GM19351 (cell line): Measurements from ENCODE around the gene EMILIN1.
"Not testable (repeated sequence)": the region's sequence is repeated elsewhere in the genome, so short reads cannot be mapped to it uniquely, and the experiment has no call there.

ENCODE experiments used
- ATAC-seq: cut with Tn5 transposase; IDR thresholded peaks from one replicate; pipeline ENCODE4 v1.9.1; 2021; ENCODE audit warnings: mild to moderate bottlenecking, moderate library complexity; ENCODE audit not compliant: unreplicated experiment

EMILIN1 gene

DNA sequence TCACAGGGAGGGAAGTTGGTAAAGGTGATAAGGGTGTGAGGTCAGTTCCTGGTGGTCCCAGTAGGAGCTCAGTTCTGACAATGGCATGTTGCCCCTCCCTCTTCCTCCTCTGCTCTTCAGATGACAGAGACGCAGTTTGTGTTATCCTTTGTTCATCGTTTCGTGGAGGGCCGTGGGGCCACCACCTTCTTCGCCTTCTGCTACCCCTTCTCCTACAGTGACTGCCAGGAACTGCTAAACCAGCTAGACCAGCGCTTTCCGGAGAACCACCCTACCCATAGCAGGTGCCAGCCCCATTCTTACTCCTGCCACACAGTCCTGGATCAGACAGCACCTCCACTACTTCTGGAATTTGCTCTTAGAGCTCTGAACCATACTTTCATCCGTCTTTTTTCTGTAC lies 24.6 kb upstream of the EMILIN1 start:
- no peak for ATAC-seq

DNA sequence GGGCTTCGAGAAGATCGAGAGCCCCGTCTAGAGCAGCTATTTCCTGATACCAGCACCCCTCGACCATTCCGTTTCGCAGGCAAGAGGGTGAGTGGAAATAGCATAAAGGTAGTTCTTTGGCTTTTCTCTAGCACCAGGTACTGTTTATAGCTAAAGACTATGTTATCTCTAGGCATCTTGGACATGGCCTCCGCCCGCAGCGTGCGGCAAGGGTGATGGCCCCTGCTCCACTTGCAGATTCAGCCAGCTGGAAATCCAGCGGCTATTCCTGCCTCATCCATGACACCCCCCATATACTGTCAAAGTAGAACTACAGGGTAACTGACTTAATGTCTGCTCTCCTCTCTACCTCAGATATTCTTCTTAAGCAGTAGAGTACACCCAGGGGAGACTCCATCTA lies 23.7 kb upstream of the EMILIN1 start:
- ATAC-seq, result no peak

DNA sequence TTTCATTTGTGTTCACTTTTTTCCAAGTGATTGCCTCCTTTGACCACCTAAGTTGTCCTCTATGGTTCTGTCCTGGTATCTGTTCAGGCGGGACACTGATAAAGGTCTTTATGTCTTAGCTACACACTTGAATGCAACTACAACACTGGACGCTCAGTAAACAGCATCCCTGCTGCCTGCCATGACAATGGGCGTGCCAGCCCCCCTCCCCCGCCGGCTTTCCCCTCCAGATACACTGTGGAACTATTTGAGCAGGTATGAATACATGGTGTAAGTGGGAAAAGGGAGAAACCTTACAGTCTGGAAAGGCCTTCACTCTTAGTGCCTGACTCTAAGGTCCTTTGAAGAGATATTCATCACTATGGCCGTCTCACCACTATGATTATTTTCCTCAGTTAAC lies 21.2 kb upstream of the EMILIN1 start:
- no peak for ATAC-seq

GRCh38 chr2:27058210-27058609 lies 20.2 kb upstream of the EMILIN1 start:
- no peak for ATAC-seq

DNA sequence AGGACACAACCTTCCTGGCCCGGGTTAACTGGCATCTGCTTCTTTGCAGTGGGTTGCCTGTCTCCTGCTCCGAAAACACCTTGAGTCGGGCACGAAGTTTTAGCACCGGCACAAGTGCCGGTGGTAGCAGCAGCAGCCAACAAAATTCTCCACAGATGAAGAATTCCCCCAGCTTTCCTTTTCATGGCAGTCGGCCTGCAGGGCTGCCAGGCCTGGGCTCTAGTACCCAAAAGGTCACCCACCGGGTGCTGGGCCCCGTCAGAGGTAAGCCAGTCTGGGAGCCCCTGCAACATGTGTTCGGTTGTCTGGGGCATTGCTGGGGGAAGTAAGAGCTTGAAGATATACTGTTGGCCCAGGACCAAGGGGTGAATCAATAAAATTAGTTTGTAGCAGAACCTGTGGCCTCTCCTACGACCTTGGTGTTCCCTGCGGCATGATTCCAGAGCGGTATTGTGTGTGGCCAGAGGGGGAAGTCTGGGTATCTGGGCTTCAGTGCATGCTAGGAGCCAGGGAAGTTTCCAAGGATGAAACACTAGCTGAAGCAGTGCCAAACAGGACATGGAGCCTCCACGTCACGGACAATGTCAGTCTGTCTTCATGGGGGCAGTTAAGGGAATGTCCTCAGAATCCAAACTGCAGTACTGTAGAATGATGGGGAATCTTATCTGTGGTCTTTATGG lies 19.1 kb upstream of the EMILIN1 start:
- ATAC-seq, result no peak

GRCh38 chr2:27060323-27060722 lies 18.1 kb upstream of the EMILIN1 start:
- ATAC-seq, result no peak

DNA sequence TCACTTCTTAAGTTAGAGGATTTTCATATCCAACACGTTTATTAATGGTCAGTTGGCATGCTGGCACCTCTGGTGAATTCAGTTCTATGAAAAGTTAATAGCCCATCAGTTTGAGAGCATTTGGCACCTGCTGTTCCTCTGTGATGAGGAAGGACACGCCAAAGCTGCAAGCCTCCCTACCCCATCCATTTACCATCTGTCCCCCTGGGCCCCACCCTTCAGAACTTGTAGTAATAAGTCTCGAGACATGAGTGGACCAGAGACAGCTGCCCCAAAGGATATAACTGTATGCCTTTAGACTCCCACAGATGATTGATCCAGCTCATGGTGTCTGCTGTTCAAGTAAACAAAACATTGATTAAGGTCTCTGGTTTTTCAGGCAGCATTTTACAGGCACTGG lies 13.3 kb upstream of the EMILIN1 start:
- no peak for ATAC-seq

DNA sequence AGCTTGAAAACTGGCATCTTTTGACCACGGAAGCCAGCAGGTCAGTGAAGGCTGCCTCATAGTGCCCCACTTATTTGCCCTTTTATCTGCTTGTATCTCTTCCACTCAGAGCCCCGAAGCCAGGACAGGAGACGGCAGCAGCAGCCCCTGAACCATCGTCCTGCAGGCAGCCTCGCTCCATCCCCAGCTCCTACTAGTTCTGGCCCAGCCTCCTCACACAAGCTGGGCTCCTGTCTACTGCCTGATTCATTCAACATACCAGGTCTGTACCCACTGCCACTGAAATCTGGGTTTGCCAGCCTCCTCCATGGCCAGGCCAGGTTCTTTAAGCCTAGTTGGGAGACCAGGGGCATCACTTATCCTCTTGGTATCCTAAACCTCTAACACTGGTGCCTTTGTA lies 11.0 kb upstream of the EMILIN1 start:
- no peak for ATAC-seq

GRCh38 chr2:27069436-27069835 lies 9.0 kb upstream of the EMILIN1 start:
- no peak for ATAC-seq

GRCh38 chr2:27069961-27070618 lies 8.3 kb upstream of the EMILIN1 start:
- ATAC-seq, result no peak

GRCh38 chr2:27070653-27071276 lies 7.7 kb upstream of the EMILIN1 start:
- no peak for ATAC-seq

DNA sequence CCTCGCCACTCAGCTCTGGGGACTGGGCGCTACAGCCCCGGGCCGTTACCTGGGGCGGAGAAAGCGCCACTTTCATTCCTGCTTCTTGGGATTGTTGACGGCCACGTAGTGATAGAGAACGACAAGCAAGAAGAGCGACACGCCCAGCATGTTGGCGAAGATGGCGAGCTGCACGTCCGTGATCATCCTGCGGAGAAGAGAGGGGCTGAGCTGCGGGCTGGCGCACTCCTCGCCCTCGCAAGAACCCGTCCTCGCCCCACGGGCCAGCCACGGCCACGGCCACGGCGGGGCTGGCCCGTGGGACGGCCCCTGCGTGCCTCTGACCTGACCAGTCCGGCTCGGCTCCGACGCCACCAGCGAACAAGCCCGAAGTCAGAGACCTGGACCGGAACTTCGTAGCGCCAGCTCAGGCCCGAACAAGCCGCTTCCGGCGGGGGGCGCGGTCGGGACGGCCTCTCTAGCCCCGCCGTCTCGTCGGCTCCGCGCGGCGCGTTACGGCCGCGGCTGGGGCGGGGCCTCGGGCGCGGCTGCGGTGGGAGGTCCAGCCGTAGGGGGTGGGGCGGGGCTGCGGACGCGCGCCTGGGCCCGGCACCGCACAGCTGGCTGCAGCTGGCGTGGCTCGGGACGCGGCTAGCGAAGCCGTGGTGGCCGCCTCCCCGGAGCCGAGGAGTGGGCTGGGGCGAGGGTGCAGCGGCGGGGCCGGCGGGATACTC lies 7.0 kb upstream of the EMILIN1 start, which contains the start of gene OST4:
OST4 (minus strand) TSS at position 378 of the 713 bp plus-strand sequence.
- ATAC-seq, result peak; percentile 85

DNA sequence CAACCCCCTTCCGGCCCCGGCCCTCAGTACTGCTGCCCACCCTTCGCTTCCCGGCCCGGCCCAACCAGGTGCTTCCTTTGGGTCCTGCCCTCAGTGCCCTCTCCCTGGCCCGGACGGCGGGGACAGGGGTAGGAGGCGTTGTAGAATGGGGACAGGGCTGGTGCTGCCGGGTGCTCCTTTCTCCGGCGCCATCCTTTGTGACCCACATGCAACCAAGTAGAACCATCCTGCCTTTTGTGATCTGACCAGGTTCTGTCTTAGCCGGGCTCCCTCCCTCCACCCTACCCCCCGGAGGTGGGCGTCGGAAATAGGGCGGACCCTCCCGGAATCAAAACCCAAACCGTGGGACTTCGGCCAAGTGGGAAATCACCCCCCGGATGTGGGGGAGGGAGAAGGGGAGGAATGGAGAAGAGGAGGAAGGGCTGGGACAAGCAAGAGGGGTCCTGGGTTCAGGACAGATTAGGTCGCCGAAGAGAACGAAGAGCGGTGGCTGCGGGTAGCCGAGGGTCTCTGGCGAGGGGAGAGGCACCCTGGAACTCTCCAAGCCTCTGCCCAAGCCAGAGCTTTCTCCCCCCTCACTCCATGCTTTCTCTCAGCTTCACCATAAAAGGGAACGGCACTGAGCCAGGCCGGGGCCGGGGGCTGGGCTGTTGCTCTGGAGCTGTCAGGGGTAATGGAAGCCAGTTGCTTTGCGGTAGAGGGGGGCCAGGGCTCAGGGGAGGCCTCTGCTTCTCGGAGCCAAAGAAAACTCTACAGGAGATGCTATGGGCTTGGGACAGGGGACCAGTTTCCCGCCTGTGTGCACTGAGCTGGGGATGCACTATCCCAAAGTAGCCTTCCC lies 6.2 kb upstream of the EMILIN1 start:
- ATAC-seq, result no peak

DNA sequence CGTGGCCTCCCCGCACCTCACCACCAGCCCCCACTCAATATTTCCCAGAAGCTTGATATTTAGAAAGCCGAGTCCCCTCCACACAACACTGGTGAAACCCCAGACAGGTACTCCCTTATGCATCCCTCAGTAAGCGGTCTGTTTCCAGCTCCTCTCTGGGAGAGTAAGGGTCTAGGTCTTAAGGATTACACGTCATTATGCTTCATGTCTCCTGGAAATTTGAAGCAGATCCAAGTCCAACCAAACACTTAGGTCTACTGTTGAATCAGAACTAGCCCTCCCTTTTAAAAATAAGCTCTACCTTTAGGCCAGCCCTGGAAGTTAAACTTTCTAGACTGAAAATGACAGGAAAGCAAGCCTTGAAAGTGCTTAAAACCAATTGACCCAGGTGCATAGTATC lies 5.5 kb upstream of the EMILIN1 start:
- no peak for ATAC-seq

DNA sequence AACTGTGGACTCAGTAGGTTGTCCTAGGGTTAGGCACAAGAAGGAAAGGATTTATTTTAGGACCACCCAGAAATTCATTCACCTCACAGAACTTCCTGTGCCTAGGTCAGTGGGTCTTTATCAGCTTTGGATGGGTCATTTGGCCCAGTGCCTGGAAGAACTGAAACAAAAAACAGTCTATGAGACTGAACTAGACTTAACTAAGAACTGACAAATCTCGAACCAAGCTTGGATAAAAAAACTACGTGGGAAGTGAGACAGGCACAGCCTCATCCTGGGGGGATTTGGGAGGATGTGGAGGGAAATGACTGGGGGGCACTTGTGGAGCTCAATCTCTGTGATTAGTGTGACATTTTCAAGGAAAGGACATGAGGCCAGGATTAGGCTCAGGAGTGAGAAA lies 4.6 kb upstream of the EMILIN1 start:
- ATAC-seq, result no peak

DNA sequence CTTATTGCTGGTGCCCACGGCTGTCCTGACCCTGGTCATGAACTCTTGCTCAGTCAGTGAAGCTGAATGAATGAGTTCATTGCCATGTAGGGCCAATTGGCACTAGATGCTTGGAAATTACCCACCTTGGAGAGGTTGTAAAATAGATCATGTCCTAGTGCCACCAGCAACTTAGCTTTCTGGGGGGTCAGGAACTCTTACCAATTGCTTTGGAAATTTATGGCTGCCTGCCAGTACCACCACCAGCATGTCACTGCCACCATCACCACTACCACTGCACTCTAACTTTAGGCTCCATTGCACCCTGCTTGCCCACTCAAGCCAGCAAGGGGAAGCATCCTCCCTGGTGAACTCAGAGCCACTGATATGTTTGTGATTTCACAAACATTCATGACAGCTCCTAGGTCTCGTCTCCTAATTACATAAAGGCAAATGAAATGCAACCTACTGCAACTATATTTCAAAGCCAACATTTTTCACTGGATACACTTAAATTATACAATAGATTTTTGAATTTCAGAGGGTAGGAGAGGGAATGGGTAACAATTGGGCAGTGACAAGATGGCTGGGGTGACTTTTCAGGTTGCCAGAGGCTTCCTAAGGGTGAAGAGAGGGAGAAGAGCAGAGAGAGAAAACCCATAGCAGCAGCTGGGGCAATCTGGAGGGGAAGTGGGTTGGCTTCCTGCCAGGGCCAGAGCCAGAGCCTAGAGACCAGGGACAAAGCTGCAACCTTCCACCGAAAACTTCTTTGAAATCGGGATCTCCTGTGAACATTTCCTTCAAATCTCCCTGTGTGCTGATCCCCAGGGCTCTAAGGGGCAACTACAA lies 3.5 kb upstream of the EMILIN1 start:
- no peak for ATAC-seq

- not testable (repeated sequence) for ATAC-seq
Measured at GRCh38 chr2:27075566-27075871, 2.9 kb upstream of the EMILIN1 start.

DNA sequence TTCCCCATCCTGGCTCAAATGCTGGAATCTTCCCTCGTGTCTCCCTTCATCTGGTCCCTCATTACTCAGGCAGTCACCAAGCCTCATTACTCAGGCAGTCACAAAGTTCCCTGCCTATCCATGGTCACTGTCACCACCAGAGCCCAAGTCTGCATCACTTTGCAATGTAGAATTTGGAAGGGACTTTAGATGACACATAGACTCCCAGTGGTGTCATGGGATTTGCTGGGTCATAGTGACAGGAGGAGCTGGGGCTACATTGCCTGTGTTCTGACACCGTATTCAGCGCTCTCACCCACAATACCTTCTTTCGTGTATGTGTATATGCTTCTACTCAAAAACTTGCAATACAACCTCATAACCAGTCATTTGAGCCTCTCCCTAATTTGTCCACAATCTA lies 2.1 kb upstream of the EMILIN1 start:
- no peak for ATAC-seq

DNA sequence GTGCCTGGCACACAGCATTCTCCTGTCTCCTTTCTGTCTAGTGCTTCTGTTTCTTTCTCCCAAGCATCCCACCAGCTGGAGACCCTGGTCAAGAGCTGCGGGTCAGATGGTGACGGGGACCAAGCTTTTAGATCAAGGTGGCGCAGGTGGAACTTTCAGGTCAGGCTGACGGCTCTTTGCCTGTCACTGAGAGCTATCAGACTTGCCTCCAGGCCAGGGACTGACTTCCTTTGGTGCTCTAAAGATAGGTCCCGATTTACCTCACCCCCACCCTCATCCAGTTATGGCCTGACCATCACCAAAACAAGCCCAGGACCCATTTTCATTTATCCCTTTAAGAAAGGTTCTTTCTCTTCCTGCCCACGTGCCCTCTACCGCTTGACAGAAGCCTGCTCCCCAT lies 1.2 kb upstream of the EMILIN1 start:
- ATAC-seq, result no peak
